GM12891 (cell line): Measurements from ENCODE around the gene AQP10.
"Not testable (repeated sequence)": the region's sequence is repeated elsewhere in the genome, so short reads cannot be mapped to it uniquely, and the experiment has no call there.

ENCODE experiments used
- PAX5 ChIP-seq: IDR thresholded peaks from 2 replicates; pipeline ENCODE4 v1.6.1; 2011; ENCODE audit warnings: low read length, moderate library complexity, mild to moderate bottlenecking; ENCODE audit not compliant: insufficient read depth, severe bottlenecking
- POLR2A ChIP-seq: IDR thresholded peaks from 2 replicates; pipeline ENCODE4 v1.6.1; 2011; ENCODE audit warnings: low read depth, low read length, control low read depth
- POLR2AphosphoS5 ChIP-seq: IDR thresholded peaks from 2 replicates; pipeline ENCODE4 v1.6.1; 2011; ENCODE audit warnings: low read depth, low read length, control low read depth
- POU2F2 ChIP-seq: IDR thresholded peaks from 2 replicates; pipeline ENCODE4 v1.6.1; 2011; ENCODE audit warnings: low read depth, mild to moderate bottlenecking, control low read depth, low read length, moderate library complexity
- SPI1 ChIP-seq: IDR thresholded peaks from 2 replicates; pipeline ENCODE4 v1.6.1; 2011; ENCODE audit warnings: low read depth, low read length, control low read depth
- TAF1 ChIP-seq: IDR thresholded peaks from 2 replicates; pipeline ENCODE4 v1.6.1; 2011; ENCODE audit warnings: low read depth, low read length, control low read depth

GRCh38 chr1:154307670-154308270, 13.1 kb upstream of the AQP10 start:
- TF ChIP-seq POLR2A, TAF1, POLR2AphosphoS5, SPI1, PAX5, POU2F2: not testable (repeated sequence)
